H1 (cell line): ENCODE measurements around the gene DPY19L3.

ENCODE experiments used
- POLR2AphosphoS5 ChIP-seq: IDR thresholded peaks from 2 replicates; pipeline ENCODE4 v1.6.1; 2011; ENCODE audit warnings: low read depth, low read length
- SP1 ChIP-seq: IDR thresholded peaks from 2 replicates; pipeline ENCODE4 v1.6.1; 2011; ENCODE audit warnings: low read depth, low read length

DNA sequence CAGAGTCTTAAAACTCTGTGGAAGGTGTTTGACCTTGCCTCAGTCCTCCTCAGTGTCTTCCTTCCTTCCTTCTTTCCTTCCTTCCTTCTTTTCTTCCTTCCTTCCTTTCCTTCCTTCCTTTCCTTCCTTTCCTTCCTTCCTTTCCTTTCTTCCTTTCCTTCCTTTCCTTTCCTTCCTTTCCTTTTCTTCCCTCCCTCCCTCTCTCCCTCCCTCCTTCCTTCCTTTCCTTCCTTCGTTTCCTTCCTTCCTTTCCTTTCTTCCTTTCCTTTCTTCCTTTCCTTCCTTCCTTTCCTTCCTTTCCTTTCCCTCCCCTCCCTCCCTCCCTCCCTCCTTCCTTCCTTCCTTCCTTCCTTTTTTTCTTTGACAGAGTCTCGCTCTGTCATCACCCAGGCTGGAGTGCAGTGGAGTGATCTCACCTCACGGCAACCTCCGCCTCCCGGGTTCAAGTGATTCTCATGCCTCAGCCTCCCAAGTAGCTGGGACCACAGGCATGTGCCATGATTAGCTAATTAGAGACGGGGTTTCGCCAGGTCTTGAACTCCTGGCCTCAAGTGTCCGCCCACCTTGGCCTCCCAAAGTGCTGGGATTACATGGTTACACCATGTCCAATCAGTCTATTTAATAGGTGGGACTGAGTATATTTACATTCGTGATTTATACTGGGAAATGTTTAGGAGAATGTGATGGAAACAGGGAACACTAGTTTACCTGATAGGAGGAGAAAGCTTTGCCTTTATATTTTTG lies 43.8 kb upstream of the DPY19L3 start:
- TF ChIP-seq SP1: no peak
- no peak for TF ChIP-seq POLR2AphosphoS5
